Right ventricle myocardium inferior (tissue), 1 donor: ENCODE data around the gene DYNLT1. TPM values are rescaled to one million over a fixed set of nuclear protein-coding genes. Genes with fewer than 3 reads are reported as not detected.
"Not testable (repeated sequence)": the region's sequence is repeated elsewhere in the genome, so short reads cannot be mapped to it uniquely, and the experiment has no call there.

Experiments
- ATAC-seq: fragments of 200-7000 bp; cut with Tn5 transposase; one replicate; pipeline ENCODE4 v1.9.1; 2020; ENCODE audit warnings: mild to moderate bottlenecking, moderate library complexity
- DNase-seq: peaks from one replicate; pipeline ENCODE4 v3.0.0; 2021; ENCODE audit errors: missing footprints
- intact Hi-C: fragments of 100-400 bp; cut with DNase I; formaldehyde crosslinking; loops from one replicate; pipeline ENCODE4 v1.11.0; 2022
- total RNA-seq: library from RNA; stranded (reverse); fragmentation: NEBNext Ultra II Directional; extraction: Animal tissue kit (Norgen Biotek cat#: 25700); gene quantifications from one replicate; pipeline ENCODE4 v1.2.1, GENCODE V29; 2021
- donor health status: DM: no; HTN: yes; CAD: no; lungs with severe emphysema.

Gene DYNLT1
- total RNA-seq, 1 donor from 2014 or later = 145 TPM

- ATAC-seq = no peak
- intact Hi-C loops = no loop called here
- DNase-seq = no peak
These were observed 34.9 kb downstream of the DYNLT1 start for GRCh38 chr6:158609455-158610155.

DNA sequence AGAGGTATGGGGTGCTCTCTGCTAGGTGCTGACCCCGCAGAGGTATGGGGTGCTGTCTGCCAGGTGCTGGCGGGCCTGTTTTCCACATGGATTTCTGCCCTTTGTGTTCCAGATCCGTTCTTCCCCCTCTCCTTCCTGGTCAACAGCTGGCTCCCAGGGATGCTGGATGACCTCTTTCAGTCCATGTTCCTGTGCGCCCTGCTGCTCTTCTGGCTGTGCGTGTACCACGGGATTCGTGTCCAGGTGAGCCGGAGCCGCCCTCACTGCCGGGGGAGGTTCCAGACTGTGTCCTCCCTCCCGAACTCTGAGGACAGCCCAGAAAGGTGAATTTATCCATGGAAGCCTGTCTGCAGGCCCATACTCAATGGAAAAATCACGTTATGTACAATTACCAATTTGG, 36.3 kb downstream of the DYNLT1 start:
- no peak for DNase-seq
- intact Hi-C loops = no loop called here

DNA sequence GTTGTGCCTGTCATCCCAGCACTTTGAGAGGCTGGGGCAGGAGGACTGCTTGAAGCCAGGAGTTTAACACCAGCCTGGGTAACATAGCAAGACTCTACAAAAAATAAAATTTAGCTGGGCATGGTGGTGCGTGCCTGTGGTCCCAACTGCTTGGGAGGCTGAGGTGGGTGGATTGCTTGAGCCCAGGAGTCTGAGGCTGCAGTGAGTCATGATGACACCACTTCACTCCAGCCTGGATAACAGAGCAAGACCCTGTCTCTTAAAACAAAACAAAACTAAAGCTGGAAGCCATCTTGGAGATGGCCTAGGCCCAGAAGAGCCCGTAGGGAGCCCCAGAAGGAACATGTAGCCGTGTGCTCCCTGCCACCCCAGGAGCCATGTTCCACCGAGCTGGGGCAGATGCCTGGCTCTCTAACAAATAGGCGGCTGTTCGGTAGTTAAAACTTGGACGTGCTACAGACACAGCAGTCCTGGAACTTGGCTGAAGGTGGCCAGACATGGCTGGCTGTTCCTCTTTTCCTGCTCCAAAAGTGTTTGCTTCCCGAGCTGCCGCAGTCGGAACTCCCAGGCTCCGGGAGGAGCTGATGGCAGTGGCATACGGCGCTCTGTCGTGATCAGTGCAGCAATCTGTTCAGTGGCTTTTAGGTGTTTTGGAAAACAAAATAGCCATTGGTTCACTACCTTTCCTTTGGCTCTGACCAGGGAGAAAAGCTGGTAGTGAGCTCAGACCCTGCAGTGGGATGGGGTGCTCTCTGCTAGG, 37.0 kb downstream of the DYNLT1 start:
- ATAC-seq (no peak), DNase-seq (no peak)
- intact Hi-C loops = no loop called here

More for the DNA sequence above, 36.3 kb downstream of the DYNLT1 start:
- ATAC-seq = no peak

DNA sequence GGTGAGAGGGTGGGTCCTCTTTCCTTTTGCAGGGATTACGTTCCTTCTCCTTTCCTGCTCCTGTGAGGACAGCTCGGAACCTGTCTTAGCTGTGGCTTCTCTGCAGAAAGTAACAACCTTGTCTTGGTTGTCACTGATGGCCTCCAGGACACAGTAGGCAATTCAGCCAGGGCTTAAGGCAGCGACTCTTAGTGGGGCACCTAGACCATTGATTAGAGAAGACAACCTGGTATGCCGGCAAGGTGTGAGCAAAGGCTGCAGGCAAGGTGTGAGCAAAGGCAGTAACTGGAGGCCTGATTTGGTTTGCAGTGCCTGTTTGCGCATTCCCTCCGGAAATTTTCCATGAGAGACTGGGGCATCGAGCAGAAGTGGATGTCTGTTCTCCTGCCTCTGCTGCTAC, 37.6 kb downstream of the DYNLT1 start:
- DNase-seq (no peak), ATAC-seq (no peak)
- intact Hi-C loops = no loop called here

GRCh38 chr6:158606011-158606410, 38.5 kb downstream of the DYNLT1 start:
- ATAC-seq, intact Hi-C loops, DNase-seq: not testable (repeated sequence)

- DNase-seq (no peak), ATAC-seq (peak; percentile 49)
- intact Hi-C loops = loop anchor here (1.0 kb wide), 1 partner anchor 385 kb away; no protein-coding TSS in a partner anchor
These were observed 39.2 kb downstream of the DYNLT1 start for GRCh38 chr6:158605266-158605878.

DNA sequence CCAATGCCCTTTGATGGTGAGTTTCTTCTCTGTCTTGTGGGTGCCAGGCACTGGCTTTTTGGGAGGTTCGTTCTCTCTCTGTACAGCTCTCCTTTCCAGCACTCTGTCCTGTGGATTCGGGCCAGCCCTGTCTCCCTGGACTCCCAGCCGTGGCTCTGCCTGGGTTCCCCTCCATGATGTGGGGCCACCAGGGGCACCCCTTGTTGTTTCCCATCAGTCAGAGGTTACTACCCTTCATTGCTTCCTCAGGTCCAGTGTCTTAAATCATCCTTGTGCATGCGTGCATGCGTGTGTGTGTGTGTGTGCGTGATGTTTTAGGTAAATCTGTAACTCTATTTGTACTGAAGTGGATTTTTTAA, 40.5 kb downstream of the DYNLT1 start:
- ATAC-seq (no peak), DNase-seq (no peak)
- intact Hi-C loops = no loop called here

GRCh38 chr6:158603261-158604047, 41.1 kb downstream of the DYNLT1 start:
- intact Hi-C loops = no loop called here

GRCh38 chr6:158599635-158600034, 44.9 kb downstream of the DYNLT1 start:
- ATAC-seq (no peak), DNase-seq (no peak)
- intact Hi-C loops = no loop called here

More at GRCh38 chr6:158603261-158604047, 41.1 kb downstream of the DYNLT1 start:
- ATAC-seq = no peak
- no peak for DNase-seq

DNA sequence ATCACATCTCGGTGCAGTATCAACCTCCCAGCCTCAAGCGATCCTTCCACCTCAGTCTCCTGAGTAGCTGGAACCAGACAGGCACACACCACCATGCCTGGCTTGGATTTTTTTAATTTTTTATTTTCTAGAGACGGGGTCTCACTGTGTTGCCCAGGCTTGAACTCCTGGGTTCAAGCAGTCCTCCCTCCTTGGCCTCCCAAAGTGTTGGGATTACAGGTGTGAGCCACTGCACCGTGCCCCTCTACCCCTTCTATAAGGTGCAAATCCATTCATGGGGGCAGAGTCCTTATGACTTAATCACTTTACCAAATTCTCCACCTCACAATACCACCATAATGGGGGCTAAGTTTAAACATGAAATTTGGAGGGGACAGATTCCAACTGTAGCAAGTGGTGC, 47.0 kb downstream of the DYNLT1 start:
- DNase-seq (no peak), ATAC-seq (no peak)
- intact Hi-C loops = no loop called here

DNA sequence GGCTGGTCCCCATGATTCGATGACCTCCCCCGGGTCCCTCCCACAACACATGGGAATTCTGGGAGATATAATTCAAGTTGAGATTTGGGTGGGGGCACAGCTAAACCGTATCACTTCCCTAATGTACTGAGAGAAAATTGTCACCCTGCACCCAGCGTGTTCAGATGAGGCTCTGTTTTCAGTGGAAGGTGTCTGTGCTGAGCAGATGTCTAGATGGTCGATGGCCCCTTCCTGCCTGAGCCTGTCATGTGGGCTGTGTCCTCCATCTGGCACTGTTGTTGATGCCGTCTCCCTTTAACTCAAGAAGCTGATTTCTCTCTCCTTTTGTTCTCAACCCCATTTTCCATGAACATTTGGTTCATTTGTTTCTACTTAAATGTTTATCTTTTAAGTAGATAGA, 47.7 kb downstream of the DYNLT1 start:
- intact Hi-C loops = no loop called here
- ATAC-seq = no peak
- no peak for DNase-seq

GRCh38 chr6:158595223-158595622, 49.3 kb downstream of the DYNLT1 start:
- intact Hi-C loops = no loop called here
- ATAC-seq (no peak), DNase-seq (no peak)

DNA sequence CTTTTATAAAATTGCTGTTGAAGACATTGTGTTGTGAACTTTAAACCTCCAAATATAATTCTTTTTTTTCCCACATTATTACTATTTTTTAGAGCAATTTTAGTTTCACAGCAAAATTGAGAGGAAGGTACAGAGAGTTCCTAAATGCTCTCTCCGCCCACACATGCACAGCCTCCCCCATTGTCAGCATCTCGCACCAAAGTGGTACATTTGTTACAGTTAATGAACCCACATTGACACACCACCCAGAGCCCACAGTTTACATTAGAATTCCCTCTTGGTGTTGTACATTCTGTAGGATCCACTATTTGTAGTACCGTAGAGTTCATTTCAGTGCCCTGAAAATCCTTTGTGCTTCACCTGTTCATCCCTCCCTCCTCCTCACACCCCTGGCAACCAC, 50.9 kb downstream of the DYNLT1 start:
- ATAC-seq (no peak), DNase-seq (no peak)
- intact Hi-C loops = no loop called here

GRCh38 chr6:158591810-158592209, 52.7 kb downstream of the DYNLT1 start:
- intact Hi-C loops = no loop called here
- ATAC-seq = no peak
- no peak for DNase-seq

- ATAC-seq (no peak), DNase-seq (no peak)
- intact Hi-C loops = no loop called here
These were observed 53.3 kb downstream of the DYNLT1 start for GRCh38 chr6:158591134-158591809.

- DNase-seq (no peak), ATAC-seq (no peak)
- intact Hi-C loops = no loop called here
These were observed 55.2 kb downstream of the DYNLT1 start for GRCh38 chr6:158589366-158589765.

DNA sequence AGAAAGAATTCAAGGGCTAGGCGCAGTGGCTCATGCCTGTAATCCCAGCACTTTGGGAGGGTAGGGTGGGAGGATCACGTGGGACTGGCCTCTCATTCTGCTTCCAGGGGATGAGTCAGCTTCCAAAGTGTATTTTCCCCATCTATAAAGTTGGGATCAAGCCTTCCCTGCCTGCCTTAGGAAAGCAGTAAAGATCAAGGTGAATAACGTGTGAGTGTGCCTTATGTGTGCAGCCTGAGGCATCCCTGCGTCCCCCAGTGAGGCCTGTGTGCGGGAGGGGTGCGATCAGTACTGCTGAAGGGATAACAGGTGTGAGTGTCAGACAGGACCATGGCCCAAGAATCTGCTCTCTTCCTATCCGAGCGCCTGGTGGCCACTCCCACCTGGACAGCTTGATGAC, 57.9 kb downstream of the DYNLT1 start:
- intact Hi-C loops = no loop called here
- DNase-seq (no peak), ATAC-seq (peak; percentile 42)
